ENCODE results near the gene CCDC150.
"Not testable (repeated sequence)": the region's sequence is repeated elsewhere in the genome, so short reads cannot be mapped to it uniquely, and the experiment has no call there.

The CCDC150 gene

GRCh38 chr2:196718419-196719109, 79.0 kb downstream of the CCDC150 start:
- DNase-seq, result no peak

- DNase-seq, result no peak
These were observed 79.8 kb downstream of the CCDC150 start for GRCh38 chr2:196719110-196719872.

- no peak for DNase-seq
These were observed 84.1 kb downstream of the CCDC150 start for GRCh38 chr2:196723571-196723970.

- no peak for DNase-seq
These were observed 85.7 kb downstream of the CCDC150 start for GRCh38 chr2:196725218-196725617.

GRCh38 chr2:196725882-196726281, 86.4 kb downstream of the CCDC150 start:
- no peak for DNase-seq

GRCh38 chr2:196729418-196729817, 89.9 kb downstream of the CCDC150 start:
- DNase-seq, result no peak

GRCh38 chr2:196736646-196737045, 97.1 kb downstream of the CCDC150 start:
- not testable (repeated sequence) for DNase-seq

- DNase-seq, result no peak
These were observed 97.5 kb downstream of the CCDC150 start for GRCh38 chr2:196737046-196737445.

- no peak for DNase-seq
These were observed 99.5 kb downstream of the CCDC150 start for GRCh38 chr2:196739031-196739430.

- no peak for DNase-seq
These were observed 102.7 kb downstream of the CCDC150 start for GRCh38 chr2:196742216-196742615.

- no peak for DNase-seq
These were observed 103.2 kb downstream of the CCDC150 start for GRCh38 chr2:196742685-196743084.

GRCh38 chr2:196743165-196743564, 103.7 kb downstream of the CCDC150 start:
- no peak for DNase-seq

- DNase-seq, result no peak
These were observed 106.2 kb downstream of the CCDC150 start for GRCh38 chr2:196745711-196746110.

GRCh38 chr2:196747400-196747799, 107.9 kb downstream of the CCDC150 start:
- DNase-seq, result no peak

GRCh38 chr2:196748123-196748522, 108.6 kb downstream of the CCDC150 start:
- DNase-seq, result no peak

GRCh38 chr2:196750291-196750923, 110.9 kb downstream of the CCDC150 start:
- no peak for DNase-seq

- DNase-seq, result no peak
These were observed 111.6 kb downstream of the CCDC150 start for GRCh38 chr2:196750977-196751631.

GRCh38 chr2:196758474-196759377, 119.2 kb downstream of the CCDC150 start:
- no peak for DNase-seq

GRCh38 chr2:196759378-196759706, 119.8 kb downstream of the CCDC150 start:
- no peak for DNase-seq

- no peak for DNase-seq
These were observed 127.6 kb downstream of the CCDC150 start for GRCh38 chr2:196767101-196767500.
